ENCODE results near the gene FURIN.

DNA sequence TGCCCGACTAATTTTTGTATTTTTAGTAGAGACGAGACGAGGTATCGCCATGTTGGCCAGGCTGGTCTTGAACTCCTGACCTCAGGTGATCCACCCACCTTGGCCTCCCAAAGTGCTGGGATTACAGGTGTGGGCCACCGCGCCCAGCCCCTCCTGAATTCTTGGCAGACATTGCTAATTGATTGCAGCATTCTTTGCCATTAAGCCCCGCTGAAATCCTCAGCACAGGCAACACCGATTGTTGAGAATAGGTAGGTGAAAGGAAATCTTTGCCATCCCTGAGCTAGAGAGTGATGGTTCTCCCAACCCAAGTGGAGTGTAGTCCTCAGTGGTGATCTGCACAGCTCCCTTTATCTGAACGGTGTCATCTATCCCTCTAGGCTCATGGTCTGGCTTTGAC, 36.4 kb downstream of the FURIN start:
- no peak for TF ChIP-seq CTCF (IDR thresholded peaks at IDR 0.05; ENCODE audit: insufficient read depth, low read depth, low read length)
- no peak for TF ChIP-seq EZH2 (IDR thresholded peaks at IDR 0.05; ENCODE audit: insufficient read depth, low read length)

Measured in astrocyte (in vitro differentiated cells and primary cell).